Measurements from ENCODE around the gene DNAAF9.

Gene DNAAF9

DNA sequence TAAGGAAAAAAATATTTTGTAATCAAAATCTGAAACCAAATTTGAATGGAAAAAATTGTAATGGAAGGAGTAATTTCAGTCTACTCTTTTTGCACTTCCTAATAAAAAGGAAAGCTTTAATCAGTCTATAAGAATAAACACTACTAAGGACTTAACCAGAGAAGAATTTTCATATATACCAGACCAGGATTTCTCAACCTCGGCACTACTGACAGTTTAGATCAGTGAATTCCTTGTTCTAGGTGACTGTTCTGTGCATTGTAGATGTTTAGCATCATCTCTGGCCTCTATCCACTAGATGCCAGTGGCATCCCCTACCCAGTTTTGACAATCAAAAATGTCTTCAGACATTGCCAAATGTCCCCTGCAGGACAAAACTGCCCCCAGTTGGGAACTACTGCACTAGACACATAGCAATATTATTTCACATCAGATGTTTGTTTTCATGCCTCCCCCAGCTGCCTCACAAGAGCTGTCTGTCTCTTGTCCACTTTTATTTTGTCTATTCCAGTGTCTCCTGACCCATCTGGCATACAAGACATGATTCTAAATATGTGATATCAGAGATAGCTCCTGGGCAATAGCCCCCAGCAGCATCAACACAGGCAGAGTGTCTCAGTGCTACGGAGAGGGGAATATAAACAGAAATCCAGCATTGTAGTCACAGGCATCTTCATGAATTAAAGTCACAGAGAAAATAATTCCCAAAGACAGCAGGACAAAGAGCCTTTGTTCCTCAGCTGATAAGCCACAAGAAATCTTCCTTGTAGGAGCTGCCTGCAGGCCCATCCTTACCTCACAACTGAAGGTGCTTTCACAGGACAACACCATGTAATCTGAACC is 27.0 kb downstream of the DNAAF9 start:
- DNase-seq (ENCODE audit: low spot score) = no peak
- TF ChIP-seq CTCF (IDR thresholded peaks at IDR 0.05; ENCODE audit: extremely low read depth, insufficient read depth, missing control alignments) = no peak
- in situ Hi-C loops (cut with MboI; ENCODE audit: low pct_unique_long_range_greater_than_20kb, low sequenced_read_pairs, unreplicated experiment) = no loop called here

DNA sequence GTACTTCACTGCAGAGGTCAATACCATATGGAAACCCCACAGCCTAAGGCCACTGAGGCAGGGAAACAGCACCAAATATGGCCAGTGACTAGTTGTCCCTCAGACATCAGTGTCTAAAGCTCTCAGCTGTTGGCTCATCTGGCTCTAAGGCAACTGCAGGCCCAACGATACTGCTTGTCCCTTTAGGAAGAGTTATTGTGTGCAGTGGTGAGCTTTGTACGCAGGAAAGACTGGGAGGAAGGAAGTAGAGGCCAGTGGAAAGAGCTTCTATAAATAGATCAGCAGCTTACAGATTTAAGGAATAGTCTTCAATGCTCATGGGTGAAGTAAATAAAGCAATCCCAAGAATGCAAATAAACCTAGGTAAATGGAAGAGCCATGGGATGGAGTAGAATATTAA is 29.3 kb downstream of the DNAAF9 start:
- no peak for DNase-seq (ENCODE audit: low spot score)
- in situ Hi-C loops (cut with MboI; ENCODE audit: low pct_unique_long_range_greater_than_20kb, low sequenced_read_pairs, unreplicated experiment) = no loop called here
- no peak for TF ChIP-seq CTCF (IDR thresholded peaks at IDR 0.05; ENCODE audit: extremely low read depth, insufficient read depth, missing control alignments)

DNA sequence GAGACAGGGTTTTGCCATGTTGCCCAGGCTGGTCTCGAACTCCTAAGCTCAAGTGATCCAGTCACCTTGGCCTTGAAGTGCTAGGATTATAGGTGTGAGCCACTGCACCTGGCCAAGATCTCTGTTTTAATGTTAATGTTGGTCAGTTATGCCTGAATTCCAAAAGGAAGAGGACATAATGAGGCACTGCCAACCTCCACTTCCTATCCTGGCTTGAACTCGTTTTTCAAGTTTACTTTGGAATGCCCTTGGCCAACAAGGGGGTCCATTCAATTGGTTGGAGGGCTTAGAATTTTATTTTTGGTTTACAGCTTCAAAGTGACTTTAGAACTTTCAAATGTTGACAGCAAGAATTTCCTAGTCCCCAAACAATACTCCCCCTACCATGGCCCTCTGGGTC is 29.8 kb downstream of the DNAAF9 start:
- TF ChIP-seq CTCF (IDR thresholded peaks at IDR 0.05; ENCODE audit: extremely low read depth, insufficient read depth, missing control alignments) = no peak
- in situ Hi-C loops (cut with MboI; ENCODE audit: low pct_unique_long_range_greater_than_20kb, low sequenced_read_pairs, unreplicated experiment) = no loop called here
- DNase-seq (ENCODE audit: low spot score) = no peak

DNA sequence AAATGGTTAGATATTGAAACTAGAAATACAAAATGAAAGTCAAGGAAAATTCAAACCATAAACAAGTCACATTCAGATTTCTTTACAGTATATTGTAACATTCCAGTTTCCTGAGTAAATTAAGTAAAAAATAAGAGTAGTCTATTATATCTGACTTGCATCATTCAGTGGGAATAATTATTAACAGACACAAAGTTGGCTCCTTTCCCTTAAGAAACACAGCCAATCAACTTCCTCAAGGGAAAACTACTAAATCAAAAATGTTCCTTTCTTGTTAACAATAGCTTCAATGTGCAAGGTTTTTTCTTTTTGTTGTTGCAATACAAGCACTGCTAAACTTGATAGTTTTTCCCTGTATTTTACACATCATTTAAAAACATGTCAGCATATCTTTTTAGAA is 33.2 kb downstream of the DNAAF9 start:
- in situ Hi-C loops (cut with MboI; ENCODE audit: low pct_unique_long_range_greater_than_20kb, low sequenced_read_pairs, unreplicated experiment) = no loop called here
- TF ChIP-seq CTCF (IDR thresholded peaks at IDR 0.05; ENCODE audit: extremely low read depth, insufficient read depth, missing control alignments) = no peak
- no peak for DNase-seq (ENCODE audit: low spot score)

GRCh38 chr20:3371754-3372153 is 35.7 kb downstream of the DNAAF9 start:
- in situ Hi-C loops (cut with MboI; ENCODE audit: low pct_unique_long_range_greater_than_20kb, low sequenced_read_pairs, unreplicated experiment) = no loop called here
- DNase-seq (ENCODE audit: low spot score) = no peak
- TF ChIP-seq CTCF (IDR thresholded peaks at IDR 0.05; ENCODE audit: extremely low read depth, insufficient read depth, missing control alignments) = no peak

DNA sequence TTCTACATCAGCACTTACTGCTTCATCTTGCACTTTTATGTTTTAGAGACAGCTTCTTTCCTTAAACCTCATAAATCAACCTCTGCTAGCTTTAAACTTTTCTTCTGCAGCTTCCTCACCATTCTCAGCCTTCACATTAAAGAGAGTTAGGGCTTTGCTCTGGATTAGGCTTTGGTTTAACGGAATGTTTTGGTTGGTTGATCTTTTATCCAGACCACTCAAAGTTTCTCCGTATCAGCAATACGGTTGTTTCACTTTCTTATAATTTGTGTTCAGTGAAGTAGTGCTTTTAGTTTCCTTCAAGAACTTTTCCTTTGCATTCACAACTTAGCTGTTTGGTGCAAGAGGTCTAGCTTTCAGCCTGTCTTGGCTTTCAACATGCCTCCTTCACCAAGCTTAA is 40.4 kb downstream of the DNAAF9 start:
- TF ChIP-seq CTCF (IDR thresholded peaks at IDR 0.05; ENCODE audit: extremely low read depth, insufficient read depth, missing control alignments) = no peak
- no peak for DNase-seq (ENCODE audit: low spot score)
- in situ Hi-C loops (cut with MboI; ENCODE audit: low pct_unique_long_range_greater_than_20kb, low sequenced_read_pairs, unreplicated experiment) = no loop called here

Data from GM13977 (cell line).